Activated naive CD8-positive, alpha-beta T cell treated with anti-CD3 and anti-CD28 coated beads, Interleukin-2, amount 50 U/mL, for 16 hours (primary cell): Measurements from ENCODE around the gene TMEM97.
A peak's percentile ranks its signal among the peaks of the same experiment; 100 is the strongest.
"Not testable (repeated sequence)": the region's sequence is repeated elsewhere in the genome, so short reads cannot be mapped to it uniquely, and the experiment has no call there.

ENCODE experiments used
- DNase-seq: peaks from one replicate; pipeline ENCODE4 v3.0.0-alpha.2; 2020; ENCODE audit warnings: low read depth, low spot score

The TMEM97 gene

GRCh38 chr17:28338056-28338768 is 19.2 kb downstream of the TMEM97 start:
- DNase-seq = no peak

GRCh38 chr17:28338769-28339212 is 19.8 kb downstream of the TMEM97 start:
- not testable (repeated sequence) for DNase-seq

DNA sequence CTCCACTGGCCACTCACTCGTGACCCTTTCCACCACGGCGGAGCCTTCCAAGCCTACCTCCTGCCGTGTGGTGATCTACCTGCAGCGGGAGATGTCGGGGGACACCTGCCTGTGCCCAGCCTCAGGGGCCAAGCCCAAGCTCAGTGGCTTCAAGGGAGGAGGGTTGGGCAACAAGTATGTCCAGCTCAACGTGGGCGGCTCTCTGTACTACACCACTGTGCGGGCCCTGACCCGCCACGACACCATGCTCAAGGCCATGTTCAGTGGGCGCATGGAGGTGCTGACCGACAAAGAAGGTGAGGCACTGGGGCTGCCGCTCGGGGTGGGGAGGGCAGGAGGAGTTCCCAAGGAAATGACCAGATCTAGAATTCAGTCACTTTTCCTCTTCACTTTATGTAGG is 20.4 kb downstream of the TMEM97 start:
- DNase-seq = no peak

DNA sequence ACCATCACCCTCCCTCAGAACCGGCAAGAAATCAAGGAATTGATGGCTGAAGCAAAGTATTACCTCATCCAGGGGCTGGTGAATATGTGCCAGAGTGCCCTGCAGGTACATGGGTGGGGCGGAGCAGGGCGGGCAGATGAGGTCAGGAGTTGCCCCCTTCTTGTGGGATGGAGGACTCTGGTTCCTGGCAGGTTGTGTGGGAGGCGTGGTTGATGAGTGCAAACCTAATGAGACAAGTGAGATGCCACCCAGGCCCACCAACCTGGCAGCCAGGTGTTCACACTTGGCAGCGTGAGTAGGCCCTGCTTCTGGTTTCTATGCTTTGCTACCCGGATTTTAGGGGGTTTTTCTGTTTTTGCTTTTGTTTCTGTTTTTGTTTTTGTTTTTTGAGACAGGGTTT is 21.4 kb downstream of the TMEM97 start:
- no peak for DNase-seq

DNA sequence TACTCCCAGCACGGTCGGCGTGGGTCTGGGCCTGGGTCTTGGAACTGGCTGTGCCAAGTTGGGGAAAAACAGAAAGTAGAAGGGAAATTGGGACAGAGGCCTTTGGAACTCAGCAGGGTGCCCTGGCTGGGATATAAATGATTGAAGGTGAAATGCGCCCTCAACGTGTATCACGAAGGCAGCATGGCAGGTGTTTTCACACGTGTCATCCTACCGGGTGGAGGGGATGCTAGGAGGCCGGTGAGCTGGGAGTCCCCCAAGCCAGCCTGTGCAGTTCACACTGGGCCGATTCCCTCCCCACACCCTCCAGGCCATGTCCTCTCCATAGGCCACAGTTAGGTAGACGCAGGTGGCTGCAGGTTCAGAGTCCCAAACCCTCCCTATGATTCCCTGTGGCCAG is 22.5 kb downstream of the TMEM97 start:
- DNase-seq = no peak

- no peak for DNase-seq
These were observed 23.3 kb downstream of the TMEM97 start for GRCh38 chr17:28342313-28342712.

- DNase-seq = no peak
These were observed 24.5 kb downstream of the TMEM97 start for GRCh38 chr17:28343491-28343932.

DNA sequence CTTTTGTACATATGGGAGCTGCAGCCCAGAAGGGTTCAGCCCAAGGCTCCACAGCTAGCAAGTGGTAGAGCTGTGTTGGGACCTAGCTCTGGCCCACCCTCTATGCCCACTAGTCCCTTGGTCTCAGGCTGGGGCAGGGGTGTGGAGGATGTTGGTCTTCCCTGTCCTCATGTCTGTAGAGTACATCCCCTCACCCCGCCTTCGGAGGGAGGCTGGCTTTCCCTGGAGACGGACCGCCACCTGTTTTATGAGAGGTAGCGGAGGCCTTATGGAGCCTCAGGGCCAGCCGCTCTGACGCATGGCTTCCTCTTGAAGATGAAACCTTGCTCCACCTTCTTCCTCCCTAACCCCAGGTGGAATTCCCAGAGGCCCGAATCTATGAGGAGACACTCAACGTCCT is 25.0 kb downstream of the TMEM97 start:
- DNase-seq = no peak

- DNase-seq = no peak
These were observed 25.5 kb downstream of the TMEM97 start for GRCh38 chr17:28344435-28344901.

- no peak for DNase-seq
These were observed 26.6 kb downstream of the TMEM97 start for GRCh38 chr17:28345419-28346198.

DNA sequence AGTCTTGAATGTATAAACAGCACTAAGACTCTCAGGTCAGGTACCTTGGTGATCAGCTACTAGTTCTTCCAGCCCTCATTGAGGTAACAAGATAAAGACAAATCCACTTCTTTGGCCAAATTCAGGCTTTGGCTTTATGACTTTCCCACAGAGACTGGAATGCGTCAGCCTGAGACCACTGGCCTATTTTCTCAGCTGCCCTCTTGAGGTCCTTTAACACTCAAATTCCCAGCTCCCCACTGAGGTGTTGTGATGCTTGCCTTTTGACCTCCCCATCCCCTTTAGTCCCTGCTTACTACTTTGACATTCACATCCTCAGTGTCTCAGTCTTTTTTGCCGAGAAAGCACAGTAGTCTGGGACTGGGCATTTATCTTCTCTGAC is 27.2 kb downstream of the TMEM97 start:
- DNase-seq = no peak

DNA sequence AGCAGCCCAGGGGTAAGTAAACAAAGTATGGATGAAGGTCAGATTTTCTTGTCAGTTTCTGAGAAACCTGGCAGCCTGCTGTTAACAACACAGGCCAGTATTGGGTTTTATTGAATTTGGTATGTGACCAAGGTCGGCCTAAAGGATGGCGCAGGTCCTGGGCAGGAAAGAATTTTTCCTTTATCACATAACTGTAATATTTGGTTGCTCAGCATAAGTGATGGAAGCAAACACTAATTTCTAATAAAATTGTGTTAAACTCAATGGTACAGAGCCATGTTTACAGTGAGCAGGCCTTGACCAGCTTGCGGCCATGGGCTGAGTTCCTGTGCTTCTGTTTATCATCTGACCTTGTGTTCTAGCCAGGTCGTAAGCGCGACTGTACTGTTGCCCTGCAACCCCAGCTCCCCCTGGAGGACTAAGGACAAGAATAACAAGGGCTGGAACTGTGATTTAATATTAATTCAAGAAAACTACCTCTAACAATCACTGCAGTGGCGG is 27.8 kb downstream of the TMEM97 start:
- DNase-seq = no peak

DNA sequence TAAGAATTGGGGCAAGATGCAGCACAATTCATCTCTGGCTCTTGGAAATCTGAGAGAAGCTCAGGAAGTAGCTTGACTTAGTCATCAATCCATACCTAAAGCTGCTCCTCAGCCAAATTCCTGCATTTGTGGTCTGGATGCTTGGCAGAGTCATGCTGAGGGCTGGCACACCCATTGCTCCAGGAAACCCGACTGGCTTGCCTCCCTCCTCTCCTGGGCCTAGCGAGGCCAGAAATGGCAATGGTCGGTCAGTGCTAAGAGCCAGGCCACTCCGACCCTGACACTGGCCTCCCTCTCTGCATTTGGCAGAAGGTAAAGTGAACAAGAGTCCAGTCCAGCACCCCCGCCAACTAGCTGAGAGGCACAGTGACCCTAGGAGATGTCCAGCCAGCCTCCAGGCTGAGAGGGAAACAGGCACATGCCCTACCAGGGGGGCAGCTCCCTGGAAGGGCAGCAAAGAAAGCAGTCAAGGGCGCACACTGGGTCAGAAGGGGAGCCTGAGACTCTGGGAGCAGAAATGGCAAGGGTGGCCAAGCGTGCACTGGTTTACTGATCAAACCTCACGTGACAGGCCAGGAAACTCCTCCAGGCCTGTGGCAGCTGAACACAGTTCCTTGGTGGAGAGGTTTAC is 28.4 kb downstream of the TMEM97 start:
- no peak for DNase-seq

DNA sequence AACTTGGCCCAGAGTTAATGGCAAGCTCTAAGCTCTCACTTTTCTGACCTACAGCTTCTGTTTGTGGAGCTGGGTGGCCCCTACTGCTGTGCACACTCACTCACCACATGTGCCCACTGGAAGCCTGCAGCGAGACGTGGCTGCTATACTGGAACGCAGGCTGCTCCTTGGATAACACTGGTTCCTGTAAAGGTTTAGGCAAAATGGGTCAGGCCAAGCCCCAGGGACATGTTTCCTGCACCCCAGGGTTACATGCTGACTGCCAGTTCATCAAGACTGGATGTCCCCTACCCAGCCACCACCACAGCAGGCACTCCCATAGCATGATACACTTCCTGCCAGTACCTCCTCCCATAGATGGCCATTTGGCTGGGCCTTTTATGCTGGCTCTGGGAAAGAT is 30.0 kb downstream of the TMEM97 start:
- no peak for DNase-seq

DNA sequence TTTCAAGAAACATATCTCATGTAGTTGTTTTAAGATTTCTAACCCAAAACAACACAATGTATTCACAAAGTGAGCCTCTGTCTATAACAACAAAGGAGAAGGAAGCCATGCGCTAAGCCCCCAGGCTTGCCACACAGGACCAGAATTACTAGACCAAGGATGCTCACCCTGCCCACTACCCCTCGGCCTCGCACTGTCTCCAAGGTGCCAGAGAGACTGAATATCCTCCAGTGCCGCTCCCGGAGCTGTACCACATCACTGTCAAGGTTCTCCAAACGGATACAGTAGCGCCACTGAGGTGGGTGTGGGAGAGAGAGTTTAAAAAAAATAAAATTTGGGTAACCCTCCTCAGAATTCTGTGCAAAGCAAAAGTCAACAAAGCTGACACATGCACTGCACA is 31.3 kb downstream of the TMEM97 start:
- DNase-seq = no peak

DNA sequence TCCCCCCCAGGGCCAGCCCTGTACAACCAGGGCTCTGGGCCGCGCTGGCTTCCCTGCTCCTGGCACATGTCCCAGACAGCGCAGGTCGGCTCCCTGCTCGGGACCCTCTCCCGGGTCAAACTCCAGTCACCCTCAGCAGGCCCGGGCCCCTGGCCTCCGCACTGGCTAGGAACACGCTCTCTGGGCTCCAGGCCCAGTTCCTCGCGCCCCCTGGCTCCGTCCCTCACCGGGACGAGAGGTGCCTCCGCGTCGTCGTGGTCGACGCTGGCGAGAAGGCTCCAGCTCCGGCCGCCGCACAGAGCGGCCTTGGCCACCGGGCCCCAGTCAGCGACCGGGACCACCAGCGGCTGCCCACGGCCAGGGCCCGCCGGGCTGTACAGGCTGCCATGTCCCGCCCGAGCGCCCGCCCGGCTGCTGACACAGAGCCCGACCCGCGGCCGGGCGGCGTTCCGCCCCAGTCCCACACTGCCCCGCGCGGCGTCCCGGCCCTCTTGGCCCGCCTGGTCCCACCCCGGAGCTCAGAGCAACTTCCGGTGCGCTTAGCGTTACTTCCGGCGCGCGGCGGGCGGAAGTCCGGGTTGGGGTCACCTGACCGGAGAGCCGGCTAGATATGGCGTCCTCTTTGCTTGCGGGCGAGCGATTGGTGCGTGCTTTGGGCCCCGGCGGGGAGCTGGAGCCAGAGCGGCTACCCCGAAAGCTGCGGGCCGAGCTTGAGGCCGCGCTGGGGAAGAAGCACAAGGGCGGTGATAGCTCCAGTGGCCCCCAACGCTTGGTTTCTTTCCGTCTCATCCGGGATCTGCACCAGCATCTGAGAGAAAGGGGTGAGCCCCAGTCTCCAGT is 38.3 kb downstream of the TMEM97 start, which contains the start of gene POLDIP2:
Gene POLDIP2, minus strand, starts transcription at position 467 of the 840 bp plus-strand sequence. Its CDS starts 79 bp downstream, at position 388.
- peak; percentile 94 for DNase-seq

DNA sequence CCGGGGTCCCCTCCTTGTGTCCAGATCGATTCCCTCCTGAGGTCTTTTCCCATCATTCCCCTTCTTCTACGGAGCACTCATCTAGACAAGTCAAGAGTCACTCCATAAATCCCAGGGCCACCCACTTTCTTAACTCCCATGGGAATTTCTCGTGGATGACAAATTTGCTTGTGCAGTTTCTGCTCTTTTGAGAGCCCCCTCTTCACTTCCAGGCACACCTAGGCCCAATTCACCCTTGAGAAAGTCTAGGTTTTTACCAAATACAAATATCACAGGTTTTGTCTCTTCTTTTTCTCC is 38.8 kb downstream of the TMEM97 start:
- DNase-seq = no peak

- no peak for DNase-seq
These were observed 44.2 kb downstream of the TMEM97 start for GRCh38 chr17:28363186-28363585.

- no peak for DNase-seq
These were observed 45.0 kb downstream of the TMEM97 start for GRCh38 chr17:28363776-28364650.

DNA sequence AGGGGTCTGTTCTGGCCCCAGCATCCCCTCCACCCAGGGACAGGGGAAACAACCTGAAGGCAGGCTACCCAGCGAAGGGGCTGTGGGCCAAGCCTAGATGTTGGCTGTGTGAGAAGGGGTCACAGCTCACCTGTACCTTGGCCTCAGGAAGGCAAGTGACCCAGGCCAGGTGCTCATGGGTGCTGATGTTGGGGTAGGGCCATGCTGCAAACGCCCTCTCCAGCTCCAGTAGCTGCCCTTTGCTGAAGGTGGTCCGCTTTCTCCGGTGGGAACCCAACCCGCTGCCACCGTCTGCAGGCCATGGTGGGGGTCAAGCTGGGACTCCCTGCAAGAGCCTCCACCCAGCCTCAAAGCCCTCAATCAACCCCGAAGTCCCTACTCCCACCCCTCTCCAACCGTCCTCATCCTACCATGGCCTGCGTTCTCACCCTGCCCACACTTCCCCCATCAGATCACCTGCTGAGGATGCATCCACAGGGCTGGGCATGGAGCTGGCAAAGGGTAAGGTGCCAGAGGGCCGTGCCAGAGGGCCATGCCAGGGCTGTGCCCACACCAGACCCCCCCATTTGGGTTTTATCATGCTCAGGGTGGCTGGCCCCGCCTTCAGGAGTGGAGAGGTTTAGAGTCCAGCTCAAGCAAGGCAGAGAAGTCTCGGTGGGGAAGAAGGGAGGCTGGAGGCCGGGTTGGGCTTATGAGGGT is 45.8 kb downstream of the TMEM97 start, which contains the start of gene SEBOX:
Gene SEBOX, minus strand, starts transcription at position 535 of the 699 bp plus-strand sequence. Its CDS starts 48 bp downstream, at position 487.
- no peak for DNase-seq
